IPS-20b (cell line): Measurements from ENCODE around the gene ZNF99.
"Not testable (repeated sequence)": the region's sequence is repeated elsewhere in the genome, so short reads cannot be mapped to it uniquely, and the experiment has no call there.

Source experiments
- H3K27ac ChIP-seq: one replicate; pipeline ENCODE4 v1.5.1; 2013; ENCODE audit warnings: low read length
- H3K27me3 ChIP-seq: 2 replicates; pipeline ENCODE4 v1.6.1; 2013; ENCODE audit warnings: mild to moderate bottlenecking, low read length, inconsistent platforms; ENCODE audit not compliant: insufficient read depth
- H3K36me3 ChIP-seq: 2 replicates; pipeline ENCODE4 v1.6.1; 2013; ENCODE audit warnings: low read depth, mild to moderate bottlenecking, inconsistent platforms, low read length, moderate library complexity; ENCODE audit not compliant: insufficient read depth
- H3K4me1 ChIP-seq: 2 replicates; pipeline ENCODE4 v1.6.1; 2013; ENCODE audit warnings: mild to moderate bottlenecking, control low read depth, inconsistent platforms, low read length, moderate library complexity; ENCODE audit not compliant: insufficient read depth
- H3K4me3 ChIP-seq: 2 replicates; pipeline ENCODE4 v1.5.1; 2013; ENCODE audit warnings: mild to moderate bottlenecking, low read length, inconsistent platforms
- H3K9ac ChIP-seq: 2 replicates; pipeline ENCODE4 v1.6.1; 2013; ENCODE audit warnings: low read depth, mild to moderate bottlenecking, inconsistent platforms, low read length, moderate library complexity
- H3K9me3 ChIP-seq: 2 replicates; pipeline ENCODE4 v1.6.1; 2013; ENCODE audit warnings: mild to moderate bottlenecking, low read depth, low read length, inconsistent platforms; ENCODE audit not compliant: insufficient read depth

The ZNF99 gene

DNA sequence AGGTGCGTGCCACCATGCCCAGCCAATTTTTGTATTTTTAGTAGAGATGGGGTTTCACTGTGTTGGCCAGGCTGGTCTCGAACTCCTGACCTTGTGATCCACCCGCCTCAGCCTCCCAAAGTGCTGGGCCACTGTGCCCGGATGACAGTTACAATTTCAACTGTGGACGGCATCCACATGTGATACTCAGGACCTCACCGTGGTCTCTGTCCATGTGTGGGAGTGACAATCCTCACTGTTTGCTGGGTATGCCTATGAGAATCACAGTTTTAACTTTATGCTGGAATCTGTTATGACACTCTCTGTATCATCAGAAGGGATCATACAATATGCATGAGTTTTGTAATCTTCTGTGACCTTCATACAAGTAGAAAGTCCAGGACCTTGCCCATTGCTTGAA, 62.4 kb downstream of the ZNF99 start:
- H3K36me3 ChIP-seq, H3K4me3 ChIP-seq, H3K27ac ChIP-seq, H3K27me3 ChIP-seq, H3K4me1 ChIP-seq, H3K9ac ChIP-seq: not testable (repeated sequence)
- peaks cover 96% of the 10 kb centered on the region for H3K9me3 ChIP-seq

GRCh38 chr19:22708983-22709382, 75.0 kb downstream of the ZNF99 start:
- Histone ChIP-seq H3K9me3 (peaks cover 69% of the 10 kb centered on the region), H3K27ac (no peak overlapping the region), H3K4me1 (no peaks in the 10 kb centered on the region), H3K4me3 (no peak overlapping the region), H3K9ac (no peak overlapping the region), H3K27me3 (no peaks in the 10 kb centered on the region), H3K36me3 (no peaks in the 10 kb centered on the region)

- not testable (repeated sequence) for H3K4me3 ChIP-seq, H3K4me1 ChIP-seq, H3K9ac ChIP-seq, H3K27me3 ChIP-seq, H3K36me3 ChIP-seq, H3K27ac ChIP-seq
- H3K9me3 ChIP-seq = peaks cover 67% of the 10 kb centered on the region
Observed at GRCh38 chr19:22703096-22703495, 80.9 kb downstream of the ZNF99 start.

- not testable (repeated sequence) for H3K9ac ChIP-seq, H3K27me3 ChIP-seq, H3K4me1 ChIP-seq, H3K4me3 ChIP-seq, H3K36me3 ChIP-seq, H3K27ac ChIP-seq
- peaks cover 67% of the 10 kb centered on the region for H3K9me3 ChIP-seq
Observed at GRCh38 chr19:22702661-22703060, 81.3 kb downstream of the ZNF99 start.
